Hippocampal formation (tissue), 2 donors: ENCODE measurements around the gene WFIKKN1.

Experiments used
- DNase-seq, 2 donors: peaks; one replicate each; lab custom pipeline; 2025; lab: John Stamatoyannopoulos, UW

The WFIKKN1 gene

DNA sequence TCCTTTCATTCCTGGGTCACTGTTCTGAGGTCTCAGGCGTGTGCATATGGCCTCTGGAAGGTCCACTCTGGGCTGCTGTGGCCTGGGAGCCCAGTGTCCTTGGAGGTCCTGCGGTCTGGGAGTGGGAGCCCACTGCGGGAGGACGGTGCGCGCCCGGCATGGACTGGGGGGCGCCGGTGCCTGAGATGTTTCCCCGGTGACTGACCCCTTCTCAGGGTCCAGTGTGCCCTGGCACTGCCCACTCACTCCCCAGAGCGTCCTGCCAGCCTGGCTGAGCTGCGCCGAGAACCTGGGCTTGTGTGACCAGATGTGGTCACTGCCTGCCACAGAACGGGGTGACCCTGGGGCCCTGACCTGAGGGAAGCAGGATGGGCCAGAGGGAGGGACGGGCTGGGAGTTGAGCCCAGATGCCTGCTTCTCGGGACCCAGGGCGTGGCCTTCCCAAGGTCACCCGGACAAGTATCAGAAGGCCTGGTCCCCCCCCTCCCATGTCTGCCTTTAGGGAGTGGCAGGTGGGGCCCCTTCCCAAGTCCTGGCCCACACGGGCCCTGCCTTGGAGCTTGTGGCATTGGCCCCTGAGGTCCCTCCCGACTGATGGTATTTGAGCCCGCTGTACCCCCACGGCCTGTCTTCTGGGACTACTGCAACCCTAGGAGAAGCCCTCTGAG, 43.6 kb downstream of the WFIKKN1 start:
- no peak for DNase-seq

DNA sequence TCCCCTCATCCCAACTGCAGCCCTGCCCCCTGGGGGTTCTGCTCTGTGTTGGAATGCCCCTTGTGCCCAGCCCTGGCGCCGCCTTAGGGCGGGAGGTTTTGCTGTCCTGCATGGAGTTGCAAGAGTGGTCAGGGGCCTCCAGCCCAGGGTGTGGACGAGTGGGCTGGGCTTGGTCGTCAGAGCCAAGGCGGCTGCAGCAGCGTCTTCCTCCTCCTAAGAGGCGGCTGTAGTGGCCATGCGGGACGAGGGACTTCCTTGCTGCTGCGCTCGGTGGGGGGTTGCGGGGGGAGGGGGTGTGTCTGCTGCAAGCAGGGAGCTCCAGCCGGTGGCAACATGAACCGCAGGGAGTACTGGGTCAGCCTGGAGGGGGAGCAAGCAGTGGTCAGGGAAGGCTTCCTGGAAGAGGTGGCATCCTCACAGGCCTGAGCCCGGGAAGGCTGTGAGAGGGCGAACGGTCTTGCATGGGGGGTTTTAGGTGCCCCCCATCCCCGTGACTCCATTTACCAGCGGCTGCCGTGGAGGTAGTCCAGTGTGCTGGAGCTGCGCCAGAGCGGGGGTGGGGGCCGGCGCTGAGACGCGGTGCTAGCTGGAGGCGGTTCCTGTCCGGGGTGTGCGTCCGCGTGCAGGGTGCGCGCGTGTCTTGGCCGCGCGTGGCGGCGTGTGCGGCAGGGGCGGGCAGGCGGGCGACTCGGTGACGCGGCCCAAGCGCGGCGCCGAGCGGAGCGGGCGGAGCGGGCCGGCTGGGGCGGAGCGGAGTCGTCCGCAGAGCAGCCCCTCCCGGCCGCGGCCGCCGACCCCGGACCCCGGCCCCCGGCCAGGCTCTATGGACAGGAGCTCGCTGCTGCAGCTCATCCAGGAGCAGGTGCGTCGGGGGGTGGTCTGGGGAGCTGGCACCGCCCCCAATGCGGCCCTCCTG, 44.4 kb downstream of the WFIKKN1 start, which contains the start of gene RHBDL1:
RHBDL1 (plus strand) TSS at position 704 of the 916 bp plus-strand sequence; CDS start at position 824, 120 bp downstream.
- DNase-seq, result peak in 1 of 2 donors; percentile 28

DNA sequence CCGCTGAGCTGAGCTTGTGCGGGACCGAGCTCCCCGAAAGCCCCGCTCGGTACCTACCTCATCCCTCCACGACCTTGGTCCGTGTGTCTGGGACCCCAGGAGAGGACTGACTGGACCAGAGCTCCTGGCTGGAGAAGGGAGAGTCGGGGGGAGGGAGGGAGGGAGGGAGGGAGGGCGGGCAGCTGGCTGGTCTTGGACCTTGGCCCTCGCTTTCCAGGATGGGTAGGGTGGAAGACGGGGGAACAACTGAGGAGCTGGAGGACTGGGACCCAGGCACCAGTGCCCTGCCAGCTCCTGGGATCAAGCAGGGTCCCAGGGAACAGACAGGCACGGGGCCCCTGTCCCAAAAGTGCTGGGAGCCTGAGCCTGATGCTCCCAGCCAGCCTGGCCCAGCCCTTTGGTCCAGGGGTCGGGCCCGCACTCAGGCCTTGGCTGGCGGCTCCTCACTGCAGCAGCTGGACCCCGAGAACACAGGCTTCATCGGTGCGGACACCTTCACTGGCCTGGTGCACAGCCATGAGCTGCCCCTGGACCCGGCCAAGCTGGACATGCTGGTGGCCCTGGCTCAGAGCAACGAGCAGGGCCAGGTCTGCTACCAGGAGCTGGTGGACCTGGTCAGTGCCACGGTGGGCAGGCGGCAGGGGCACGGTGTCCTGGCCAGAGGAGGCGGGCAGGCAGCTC, 45.2 kb downstream of the WFIKKN1 start:
- DNase-seq, result no peak

DNA sequence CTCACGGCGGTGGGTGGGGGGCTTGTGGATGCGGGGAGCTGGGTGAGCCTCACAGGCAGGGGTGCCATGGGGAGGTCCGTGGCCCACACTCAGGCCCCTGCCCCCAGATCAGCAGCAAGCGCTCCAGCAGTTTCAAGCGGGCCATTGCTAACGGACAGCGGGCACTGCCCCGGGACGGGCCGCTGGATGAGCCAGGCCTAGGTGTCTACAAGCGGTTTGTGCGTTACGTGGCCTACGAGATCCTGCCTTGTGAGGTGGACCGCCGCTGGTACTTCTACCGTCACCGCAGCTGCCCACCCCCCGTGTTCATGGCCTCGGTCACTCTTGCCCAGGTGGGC, 45.7 kb downstream of the WFIKKN1 start:
- no peak for DNase-seq

DNA sequence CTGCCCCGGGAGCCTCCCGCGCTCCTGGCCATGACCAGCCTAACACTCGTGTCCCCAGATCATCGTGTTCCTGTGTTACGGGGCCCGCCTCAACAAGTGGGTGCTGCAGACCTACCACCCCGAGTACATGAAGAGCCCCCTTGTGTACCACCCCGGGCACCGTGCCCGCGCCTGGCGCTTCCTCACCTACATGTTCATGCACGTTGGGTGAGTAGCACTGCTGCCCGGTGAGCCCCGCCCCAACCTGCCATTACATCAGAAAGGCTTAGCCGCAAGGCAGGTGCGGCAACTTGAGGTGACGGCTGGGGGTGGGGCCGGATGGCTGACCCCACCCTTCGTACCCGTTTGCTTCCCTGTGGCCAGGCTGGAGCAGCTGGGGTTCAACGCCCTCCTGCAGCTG, 46.1 kb downstream of the WFIKKN1 start:
- no peak for DNase-seq

DNA sequence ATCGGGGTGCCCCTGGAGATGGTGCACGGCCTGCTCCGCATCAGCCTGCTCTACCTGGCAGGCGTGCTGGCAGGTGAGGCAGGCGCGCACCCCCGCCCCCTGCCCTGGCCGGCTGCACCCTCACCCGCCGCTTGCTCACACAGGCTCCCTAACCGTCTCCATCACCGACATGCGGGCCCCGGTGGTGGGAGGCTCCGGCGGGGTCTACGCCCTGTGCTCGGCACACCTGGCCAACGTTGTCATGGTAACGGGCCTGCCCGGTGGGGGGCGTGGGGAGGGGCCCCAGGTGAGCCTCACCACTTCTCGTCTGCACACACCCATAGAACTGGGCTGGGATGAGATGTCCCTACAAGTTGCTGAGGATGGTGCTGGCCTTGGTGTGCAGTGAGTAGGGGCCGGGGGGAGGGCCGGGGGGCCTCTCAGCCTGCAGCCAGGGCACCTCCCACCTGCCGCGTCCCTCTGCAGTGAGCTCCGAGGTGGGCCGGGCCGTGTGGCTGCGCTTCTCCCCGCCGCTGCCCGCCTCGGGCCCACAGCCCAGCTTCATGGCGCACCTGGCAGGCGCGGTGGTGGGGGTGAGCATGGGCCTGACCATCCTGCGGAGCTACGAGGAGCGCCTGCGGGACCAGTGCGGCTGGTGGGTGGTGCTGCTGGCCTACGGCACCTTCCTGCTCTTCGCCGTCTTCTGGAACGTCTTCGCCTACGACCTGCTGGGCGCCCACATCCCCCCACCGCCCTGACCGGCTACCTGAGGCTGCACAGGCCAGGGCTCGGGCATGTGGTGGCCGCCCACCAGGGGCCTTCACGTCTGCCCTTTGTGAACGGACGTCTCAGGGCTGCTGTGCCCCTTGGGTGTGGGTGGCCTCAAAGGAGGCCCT, 46.8 kb downstream of the WFIKKN1 start:
- DNase-seq, result no peak

DNA sequence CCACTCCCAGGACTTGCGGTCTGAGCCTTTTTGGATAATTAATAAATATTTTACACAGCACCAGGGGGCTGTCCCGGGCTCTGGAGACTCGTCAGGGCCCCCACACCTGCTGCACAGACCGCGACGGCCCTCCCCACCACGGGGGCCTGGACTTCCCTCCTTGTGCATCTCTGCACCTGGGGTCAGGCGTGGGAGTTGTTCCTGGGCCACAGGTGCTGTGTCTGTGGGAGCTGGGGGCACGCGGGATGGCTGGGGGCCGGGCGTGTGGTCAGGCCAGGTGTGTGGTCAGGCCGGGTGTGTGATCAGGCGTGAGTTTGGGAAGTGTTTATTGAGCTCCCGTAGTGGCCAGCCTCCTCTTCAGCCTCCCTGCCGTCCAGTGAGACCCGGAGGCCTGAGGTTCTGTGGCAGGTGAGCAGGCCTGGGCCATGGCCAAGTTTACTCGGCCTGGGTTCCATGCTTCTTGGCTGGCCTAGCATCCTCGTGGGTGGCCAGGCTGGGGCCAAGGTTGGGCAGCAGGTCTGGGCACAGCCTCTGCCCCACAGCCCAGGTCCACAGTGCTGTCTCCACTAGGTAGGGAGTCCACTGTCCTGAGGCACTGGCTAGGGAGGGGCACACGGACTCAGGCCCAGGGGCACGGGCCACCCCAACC, 47.5 kb downstream of the WFIKKN1 start:
- no peak for DNase-seq

DNA sequence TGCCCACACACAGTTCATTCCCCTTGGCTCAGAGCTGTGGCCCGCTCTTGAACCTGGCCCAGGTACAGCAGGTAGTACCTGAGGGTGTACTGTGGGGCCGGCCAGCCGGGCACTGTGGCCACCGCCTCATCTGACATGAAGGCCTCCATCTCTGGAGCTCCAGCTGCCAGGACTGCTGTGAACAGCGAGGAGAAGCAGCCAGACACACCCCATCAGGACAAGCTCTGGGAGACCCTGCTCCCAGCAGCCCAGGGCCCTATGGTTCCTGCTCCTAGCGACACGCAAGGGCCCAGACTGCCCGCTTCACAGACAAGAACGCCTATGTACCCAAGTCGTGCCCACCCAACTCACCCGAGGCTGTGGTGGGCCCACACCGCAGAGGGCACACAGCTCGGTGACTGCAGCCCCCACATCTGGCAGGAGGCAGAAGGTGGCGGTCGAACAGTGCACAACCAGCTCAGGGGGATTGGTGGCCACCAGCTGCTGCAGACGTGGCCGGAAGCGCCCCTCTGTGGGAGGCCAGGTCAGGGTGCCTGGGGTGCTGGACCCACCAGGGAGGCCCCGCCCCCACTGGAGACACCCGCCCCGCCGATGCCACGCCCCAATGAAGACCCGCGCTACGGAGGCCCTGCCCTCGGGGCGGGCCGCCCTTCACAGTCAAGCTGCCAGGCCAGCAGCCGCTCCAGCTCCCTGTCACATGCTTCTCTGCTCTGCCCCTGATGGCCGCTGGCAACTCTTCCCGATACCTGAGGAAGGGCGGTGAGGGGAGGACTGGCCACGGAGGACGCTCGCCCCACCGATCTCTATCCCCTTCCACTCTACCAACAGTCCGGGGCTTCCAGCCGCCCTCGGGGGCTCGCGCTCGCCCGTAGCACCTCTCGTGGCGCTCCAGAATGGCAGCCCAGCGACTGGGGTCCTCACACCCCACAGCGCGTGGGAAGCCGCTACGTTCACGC, 48.4 kb downstream of the WFIKKN1 start:
- DNase-seq, result peak in 1 of 2 donors; percentile 30

DNA sequence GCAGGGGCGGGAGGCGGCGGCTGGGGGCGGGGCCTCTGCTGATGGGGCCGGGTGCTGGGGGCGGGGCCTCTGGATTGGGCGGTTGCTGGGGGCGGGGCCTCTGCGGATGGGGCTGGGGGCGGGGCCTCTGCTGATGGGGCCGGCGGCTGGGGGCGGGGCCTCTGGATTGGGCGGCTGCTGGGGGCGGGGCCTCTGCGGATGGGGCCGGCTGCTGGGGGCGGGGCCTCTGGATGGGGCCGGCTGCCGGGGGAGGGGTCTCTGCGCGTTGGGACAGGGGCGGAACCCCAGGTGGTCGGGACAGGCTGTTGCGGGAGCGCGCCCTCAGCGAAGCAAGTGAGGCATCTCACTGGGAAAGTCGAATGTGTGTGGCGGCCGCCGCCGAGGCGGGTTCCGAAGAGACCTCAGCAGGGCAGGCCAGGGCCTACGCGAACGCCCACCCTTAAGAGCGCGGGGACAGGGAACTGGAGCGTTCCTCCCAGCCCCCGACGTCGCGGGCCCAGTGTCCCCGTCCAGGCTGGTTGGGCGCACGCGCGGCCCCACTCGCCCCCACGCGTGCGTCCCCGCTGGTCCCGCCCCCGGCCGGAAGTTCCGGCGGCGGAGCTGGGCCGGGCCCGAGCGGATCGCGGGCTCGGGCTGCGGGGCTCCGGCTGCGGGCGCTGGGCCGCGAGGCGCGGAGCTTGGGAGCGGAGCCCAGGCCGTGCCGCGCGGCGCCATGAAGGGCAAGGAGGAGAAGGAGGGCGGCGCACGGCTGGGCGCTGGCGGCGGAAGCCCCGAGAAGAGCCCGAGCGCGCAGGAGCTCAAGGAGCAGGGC, 49.2 kb downstream of the WFIKKN1 start, which contains the start of gene STUB1:
STUB1 (plus strand) TSS at position 597 of the 811 bp plus-strand sequence; CDS start at position 713, 116 bp downstream.
- DNase-seq, result peak; percentile 78 to 93

DNA sequence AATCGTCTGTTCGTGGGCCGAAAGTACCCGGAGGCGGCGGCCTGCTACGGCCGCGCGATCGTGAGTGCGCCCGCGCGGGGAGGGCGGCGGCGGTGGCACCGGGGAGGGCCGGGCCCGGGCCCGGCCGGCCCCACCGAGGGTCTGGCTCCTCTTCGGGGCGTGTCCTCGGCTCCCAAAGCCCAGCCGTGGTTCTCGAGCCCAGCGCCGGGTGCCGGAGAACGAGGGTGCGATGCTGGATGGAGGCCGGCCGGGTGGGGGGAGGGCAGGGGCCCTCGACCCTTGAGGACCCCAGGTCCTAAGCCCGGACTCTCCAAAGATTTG, 49.8 kb downstream of the WFIKKN1 start:
- no peak for DNase-seq

DNA sequence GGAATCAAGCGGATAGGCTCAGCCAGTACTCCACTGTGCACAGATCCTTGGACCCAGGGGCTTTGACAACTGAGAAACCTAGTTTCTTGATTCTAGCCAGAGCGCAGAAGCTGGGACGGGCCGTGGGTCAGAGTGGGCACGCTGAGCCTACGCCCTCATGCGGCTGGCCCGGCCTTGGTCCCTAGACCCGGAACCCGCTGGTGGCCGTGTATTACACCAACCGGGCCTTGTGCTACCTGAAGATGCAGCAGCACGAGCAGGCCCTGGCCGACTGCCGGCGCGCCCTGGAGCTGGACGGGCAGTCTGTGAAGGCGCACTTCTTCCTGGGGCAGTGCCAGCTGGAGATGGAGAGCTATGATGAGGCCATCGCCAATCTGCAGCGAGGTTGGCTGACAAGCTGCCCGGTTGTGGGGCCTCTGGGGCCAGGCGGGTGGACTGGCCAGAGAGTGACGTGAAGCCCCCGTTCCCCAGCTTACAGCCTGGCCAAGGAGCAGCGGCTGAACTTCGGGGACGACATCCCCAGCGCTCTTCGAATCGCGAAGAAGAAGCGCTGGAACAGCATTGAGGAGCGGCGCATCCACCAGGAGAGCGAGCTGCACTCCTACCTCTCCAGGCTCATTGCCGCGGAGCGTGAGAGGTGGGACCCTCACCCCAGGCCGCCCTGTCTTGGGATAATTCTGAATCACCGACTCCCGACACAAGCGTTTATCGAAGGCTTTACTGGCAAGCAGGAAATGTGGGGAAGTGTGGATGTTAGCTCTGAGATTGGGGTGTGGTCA, 50.4 kb downstream of the WFIKKN1 start:
- no peak for DNase-seq

DNA sequence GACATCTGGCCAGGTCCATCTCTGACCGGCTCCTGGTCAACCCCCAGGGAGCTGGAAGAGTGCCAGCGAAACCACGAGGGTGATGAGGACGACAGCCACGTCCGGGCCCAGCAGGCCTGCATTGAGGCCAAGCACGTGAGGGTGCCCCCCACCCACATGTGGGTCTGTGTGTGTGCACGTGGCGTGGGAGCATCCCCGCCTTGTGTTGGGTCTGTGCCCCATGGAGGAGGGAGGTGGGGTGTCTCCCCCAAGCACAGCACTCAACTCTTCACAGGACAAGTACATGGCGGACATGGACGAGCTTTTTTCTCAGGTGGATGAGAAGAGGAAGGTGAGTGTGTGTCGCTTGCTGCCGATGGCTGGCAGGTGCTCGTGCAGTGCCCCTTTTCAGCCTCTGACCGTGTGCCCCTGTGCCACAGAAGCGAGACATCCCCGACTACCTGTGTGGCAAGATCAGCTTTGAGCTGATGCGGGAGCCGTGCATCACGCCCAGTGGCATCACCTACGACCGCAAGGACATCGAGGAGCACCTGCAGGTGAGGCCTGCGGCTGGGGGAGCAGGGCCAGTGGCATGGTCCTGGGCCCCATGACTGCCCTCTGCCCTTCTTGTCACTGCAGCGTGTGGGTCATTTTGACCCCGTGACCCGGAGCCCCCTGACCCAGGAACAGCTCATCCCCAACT, 51.1 kb downstream of the WFIKKN1 start:
- no peak for DNase-seq

DNA sequence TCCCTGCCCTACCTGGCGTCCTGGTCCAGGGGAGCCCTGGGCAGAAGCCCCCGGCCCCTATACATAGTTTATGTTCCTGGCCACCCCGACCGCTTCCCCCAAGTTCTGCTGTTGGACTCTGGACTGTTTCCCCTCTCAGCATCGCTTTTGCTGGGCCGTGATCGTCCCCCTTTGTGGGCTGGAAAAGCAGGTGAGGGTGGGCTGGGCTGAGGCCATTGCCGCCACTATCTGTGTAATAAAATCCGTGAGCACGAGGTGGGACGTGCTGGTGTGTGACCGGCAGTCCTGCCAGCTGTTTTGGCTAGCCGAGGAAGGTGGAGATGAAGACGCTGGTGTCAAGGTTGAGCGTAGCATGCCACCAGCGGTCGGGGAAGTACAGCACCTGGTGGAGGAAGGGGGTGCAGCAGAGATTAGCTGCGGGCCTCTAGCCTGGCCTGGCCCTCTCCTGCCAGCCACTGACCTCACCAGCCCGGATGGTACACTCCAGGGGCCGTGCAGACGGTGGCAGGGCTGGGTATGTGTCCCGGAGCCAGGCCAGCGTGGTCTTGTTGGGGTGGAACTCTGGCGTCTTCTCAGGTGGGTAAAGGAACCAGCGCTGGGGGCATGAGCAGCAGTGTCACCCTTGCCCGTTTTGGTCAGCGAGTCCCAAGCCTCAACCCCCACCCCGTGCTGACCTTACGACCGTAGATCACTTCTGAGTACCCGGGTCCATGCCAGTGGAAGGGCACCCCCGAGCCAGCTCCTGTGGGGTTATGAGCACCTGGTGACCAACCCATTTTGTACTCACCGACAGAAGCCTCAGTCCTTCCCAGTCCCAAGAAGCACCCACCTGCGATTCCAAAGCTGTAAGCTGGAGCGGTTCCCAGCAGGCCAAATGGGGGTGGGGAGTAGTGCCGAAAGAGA, 52.0 kb downstream of the WFIKKN1 start:
- DNase-seq, result no peak

DNA sequence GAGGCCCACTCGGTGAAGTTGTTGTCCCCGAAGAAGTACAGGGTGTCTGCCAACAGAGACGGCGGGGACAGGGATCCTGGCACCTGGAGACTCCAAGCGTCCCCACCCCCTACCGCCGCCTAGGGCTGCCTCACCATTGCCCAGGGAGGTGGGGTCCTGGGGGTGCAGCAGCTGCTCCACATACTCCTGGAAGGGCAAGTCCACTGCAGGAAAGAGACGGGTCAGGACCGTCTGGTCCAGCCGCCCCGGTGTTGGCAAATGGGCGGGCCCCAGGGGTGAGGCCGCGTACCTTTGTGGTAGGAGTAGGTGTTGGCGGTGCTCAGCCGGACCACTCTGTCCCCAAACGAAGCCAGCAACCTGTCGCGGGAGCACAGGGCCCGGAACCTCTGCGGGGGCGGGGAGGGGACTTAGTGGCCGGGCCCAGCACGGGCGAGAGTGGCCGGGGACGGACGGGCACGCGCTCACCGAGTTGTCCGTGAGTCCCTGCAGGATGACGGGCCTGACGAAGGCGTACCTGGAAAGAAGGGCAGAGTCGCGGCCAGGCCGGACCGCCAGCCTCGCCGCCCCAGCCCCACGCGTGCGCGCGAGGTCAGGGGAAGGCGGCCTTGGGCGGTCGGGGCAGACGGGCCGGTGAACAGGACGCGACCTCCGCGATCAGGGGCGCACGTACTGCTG, 52.7 kb downstream of the WFIKKN1 start:
- no peak for DNase-seq
